NCI-H2227 (cell line): ENCODE measurements around the gene SPOCK1.

Experiments used
- DNase-seq: peaks from one replicate; lab custom pipeline; 2025; ENCODE audit not compliant: unreplicated experiment; lab: John Stamatoyannopoulos, UW

The SPOCK1 gene

DNA sequence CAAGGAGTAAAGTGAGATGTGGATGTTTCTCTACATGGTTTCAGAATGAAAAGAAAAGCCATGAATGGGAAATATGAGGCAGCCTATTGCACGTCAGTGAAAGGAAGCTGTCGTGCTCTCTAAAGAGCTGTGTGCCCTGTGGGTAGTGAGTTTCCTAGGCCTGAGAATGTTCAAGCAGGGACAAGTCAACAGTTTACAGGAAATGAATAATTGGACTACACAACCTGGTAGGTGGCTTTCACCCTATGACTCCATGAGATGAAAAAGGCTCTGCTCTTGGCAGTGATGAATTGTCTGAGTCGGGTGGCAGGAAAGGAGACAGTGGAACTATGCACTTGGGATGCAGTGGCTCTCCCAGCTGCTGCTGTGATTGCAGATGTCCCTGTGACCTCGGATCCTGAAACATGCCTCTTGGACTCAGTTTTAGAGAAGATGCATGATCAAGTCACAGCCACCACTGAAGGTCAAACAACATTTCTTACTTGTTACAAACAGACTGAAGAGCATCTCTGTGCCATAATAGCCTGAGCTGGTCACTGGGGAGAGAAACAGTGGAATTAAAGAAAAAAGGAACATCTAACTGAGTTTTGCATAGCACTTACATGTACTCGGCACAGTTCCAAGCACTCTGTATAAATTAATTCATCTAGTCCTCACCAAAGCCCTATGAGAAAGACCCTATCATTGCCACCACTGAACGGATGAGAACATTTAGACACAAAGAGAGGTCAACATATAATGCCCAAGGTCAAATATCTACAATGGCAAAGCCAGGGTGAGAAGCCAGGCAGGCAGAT lies 293.7 kb downstream of the SPOCK1 start:
- peak; percentile 20 for DNase-seq

DNA sequence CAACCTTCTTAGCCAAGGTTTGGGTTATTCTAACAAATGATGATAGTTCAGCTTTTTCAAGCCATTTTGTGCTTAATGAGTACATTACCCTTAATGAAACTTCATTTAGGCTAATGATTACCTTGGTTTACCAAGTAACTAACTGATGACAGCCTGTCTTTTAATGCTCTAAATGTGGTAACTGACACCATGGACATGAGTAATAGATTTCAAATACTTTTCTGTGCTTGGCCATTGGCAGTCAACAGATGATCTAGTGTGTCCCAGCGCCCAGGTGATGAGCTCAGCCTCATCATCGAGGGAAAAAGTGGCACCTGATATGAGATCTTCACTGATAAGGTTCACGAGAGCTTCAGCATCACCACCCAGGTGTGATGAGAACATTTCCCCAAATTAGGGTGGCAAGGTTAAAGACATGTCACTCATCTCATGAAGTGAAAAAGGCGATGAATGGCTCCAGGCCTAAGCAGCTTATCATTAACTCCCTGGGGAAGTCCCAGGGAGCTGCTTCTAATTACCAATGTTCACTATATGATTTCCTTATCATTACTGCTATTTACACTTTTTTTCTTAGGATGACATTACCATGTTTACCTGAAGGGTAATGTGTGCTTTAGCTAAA lies 296.0 kb downstream of the SPOCK1 start:
- no peak for DNase-seq

DNA sequence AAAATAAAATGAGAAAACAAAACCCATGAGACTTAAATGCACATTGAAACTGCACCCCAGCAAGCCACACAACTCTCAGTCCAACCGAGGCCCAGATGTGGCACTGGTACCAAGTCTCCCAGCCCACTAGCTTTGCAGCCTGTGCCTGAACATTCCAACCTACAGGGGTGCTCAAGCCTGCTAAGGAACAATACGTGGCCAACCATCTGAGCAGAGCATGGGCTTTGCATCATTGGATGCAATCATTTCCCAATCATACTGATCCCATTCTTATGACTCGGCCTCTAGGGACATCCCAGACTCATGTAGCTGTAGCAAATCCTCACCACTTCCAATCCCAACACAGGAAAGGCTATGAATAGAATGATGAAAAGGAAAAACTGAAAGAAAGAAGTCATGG lies 297.2 kb downstream of the SPOCK1 start:
- no peak for DNase-seq

DNA sequence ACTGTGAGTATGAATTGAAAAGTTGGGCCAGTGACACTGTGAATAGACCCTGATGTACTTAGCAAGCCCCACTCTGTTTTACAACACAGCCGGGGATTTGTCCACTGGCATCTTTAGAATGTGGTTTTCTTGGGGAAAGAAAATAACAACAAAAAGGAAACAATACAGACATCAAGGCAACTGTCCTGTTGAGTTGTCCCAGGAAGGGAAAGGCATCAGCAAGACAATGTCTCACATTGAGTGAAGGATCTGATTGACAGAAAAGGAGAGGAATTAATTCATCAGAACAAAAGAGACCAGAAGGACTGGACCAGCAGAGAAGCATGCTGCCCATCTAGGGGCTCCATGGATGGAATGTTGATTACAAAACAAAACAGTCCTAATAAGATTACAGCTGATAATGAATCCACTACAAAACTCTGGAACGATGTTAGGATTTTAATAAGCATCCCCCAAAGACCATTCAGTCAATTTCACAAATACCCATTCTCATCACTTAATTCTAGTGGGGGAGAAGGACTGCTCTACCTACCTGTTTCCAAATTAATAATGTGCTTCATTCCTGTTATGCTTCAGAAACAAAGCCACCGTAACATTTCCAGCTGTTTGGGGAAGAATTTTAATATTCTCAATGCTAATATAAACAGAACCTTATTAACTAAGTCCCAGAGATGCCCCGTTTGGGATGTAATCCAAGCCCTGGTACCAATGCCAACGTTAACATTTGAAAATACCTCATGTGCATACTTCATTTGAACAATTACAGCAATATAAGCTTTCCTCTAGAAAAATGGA lies 298.0 kb downstream of the SPOCK1 start:
- DNase-seq, result no peak

DNA sequence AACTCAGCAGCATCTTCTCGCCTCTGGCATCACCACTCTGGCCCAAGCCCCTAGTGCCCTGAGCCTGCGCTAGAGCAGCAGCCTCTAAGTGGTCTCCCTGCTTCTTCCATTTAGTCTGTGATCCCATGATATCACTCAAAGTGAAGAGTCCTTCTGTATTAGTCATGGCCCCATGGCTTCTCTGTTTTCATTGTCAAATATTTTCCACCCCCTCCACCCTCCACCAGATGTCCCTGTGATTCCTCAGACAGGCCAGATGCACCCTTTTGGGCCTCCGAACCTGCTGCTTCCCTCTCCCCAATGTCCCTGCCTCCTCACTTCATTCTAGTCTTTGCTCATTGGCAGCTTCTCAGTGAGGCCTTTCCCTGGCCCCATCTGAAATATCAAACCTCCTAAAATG lies 299.2 kb downstream of the SPOCK1 start:
- no peak for DNase-seq

DNA sequence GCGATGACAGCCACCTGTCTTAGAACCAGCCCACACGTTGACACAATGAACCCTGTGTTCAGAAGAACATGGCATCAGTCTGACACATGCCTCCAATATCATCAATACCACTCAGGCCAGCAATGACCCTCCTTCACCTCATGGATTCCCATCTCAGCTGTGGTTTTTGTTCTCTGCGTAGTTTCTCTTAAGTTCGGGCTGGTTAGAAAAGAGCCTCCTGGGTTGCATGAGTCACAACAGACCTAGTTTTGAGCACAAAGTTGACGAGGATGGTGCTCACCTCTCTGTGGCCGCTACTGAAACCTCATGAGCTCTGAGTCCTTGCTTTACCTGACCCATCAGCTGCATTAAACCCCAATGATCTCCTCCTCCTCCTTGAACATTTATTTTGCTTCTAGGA lies 299.9 kb downstream of the SPOCK1 start:
- DNase-seq, result no peak

DNA sequence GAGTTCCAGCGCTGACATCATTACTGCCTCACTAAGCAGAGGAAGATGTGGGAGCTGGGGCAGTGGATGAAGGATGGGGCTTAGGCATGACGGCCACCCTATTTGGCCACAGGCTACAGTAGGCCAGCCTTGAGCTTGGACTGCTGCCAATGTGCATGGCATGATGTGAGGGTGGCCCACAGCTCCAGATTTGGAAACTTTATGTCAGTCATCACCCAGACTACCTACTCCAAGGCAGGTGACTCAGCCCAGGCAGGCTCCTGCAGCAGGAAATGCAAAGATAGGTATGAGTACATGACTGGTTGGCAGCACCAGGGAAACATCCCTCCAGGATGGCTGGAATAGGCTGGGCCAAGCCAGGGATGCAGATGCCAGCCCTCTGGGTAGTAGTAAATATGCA lies 303.6 kb downstream of the SPOCK1 start:
- no peak for DNase-seq

DNA sequence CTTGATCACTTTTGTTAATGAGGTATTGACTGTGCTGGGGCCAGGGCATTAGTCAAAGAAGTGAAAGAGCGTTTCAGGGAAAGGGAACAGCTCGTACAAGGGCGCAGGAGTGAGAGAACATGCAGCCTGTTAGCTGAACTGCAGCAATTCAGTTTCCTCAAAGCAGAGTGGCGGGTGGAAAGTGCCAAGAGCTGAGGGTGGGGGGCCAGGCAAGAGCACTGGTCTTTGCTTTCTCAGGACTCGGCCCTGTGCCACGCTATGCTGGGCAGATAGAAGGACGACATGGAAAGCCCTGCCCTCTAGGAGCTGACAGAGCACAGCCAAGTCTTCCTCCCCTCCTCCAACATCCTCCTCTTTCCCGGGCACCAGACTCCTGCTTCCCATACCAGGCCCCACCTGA lies 304.8 kb downstream of the SPOCK1 start:
- DNase-seq, result no peak

DNA sequence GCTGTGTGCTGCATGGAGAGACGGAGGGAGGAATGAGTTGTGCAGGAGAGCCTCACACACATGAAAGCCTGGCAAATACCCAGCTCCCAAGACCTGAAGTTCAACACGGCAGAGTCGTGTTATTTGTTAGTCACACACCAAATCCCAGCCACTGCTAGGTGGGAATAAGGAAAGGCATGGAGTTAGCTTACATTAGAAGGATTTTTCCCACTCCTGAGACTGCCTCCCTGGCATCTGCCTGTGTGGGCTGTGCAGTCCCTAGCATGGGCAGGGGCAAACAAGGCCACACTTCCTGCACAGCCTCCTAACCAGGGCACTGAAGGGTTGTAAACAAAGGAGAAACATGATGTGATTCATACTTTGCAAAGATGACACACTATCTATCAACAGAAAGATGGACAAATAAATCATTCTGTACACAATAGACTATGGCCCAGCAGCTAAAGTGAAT lies 306.8 kb downstream of the SPOCK1 start:
- DNase-seq, result no peak

DNA sequence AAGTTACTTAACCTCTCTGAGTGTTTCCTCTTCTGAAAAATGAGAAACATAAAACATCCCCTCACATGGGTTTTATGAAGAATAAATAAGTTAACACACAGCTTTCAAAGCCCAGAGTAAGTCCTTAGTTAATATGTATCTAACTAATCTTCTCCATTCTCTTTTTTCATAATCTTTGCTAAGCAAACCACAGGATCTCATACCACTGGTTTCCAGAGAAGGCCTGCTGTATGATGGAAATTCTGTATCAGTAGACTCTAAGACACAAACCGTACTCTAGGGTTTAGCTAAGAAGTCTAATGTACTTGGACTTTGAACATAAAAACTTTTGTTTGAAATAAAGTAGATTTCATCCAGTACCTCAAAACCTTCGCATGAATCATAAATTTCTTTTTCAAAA lies 307.9 kb downstream of the SPOCK1 start:
- no peak for DNase-seq

DNA sequence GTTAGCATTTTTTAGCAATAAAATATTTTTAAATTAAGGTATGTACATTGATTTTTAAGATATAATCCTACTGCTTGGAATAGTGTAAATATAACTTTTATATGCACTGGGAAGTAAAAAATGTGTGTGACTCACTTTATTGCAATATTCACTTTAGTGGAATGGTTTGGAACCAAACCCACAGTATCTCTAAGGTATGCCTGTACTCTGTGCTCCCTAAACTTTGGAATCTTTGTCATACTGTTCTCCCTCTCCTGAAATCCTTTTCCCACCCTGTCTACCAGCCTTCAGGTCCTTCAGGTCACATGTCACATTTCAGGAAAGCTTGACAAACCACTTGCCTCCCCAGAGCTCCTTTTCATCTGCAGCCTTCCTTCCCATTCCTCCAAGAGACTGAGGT lies 308.7 kb downstream of the SPOCK1 start:
- DNase-seq, result no peak

DNA sequence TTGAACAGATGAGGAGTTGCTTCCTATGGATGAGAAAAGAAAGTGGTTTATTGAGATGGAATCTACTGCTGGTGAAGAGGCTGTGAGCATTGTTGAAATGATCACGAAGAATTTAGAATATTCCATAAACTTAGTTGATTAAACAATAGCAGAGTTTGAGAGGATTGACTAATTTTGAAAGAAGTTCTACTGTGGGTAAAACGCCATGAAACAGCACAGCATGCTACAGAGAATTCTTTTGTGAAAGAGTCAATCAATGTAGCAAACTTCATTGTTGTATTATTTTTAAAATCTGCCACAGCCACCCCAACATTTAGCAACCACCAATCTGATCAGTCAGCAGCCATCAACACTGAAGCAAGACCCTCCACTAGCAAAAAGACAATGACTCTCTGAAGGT lies 309.1 kb downstream of the SPOCK1 start:
- DNase-seq, result no peak

DNA sequence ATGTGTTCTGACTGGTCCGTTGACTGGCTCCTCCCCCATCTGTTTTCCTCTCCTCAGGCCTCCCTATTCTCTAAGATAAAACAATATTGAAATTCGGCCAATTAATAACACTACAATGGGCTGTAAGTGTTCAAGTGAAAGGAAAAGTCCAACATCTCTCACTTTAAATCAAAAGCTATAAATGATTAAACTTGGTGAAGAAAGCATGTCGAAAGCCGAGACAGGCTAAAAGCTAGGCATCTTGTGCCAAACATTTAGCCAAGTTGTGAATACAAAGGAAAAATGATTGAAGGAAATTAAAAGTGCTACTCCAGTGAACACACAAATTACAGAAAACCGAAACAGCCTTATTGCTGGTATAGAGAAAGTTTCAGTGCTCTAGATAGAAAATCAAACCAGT lies 310.6 kb downstream of the SPOCK1 start:
- no peak for DNase-seq

DNA sequence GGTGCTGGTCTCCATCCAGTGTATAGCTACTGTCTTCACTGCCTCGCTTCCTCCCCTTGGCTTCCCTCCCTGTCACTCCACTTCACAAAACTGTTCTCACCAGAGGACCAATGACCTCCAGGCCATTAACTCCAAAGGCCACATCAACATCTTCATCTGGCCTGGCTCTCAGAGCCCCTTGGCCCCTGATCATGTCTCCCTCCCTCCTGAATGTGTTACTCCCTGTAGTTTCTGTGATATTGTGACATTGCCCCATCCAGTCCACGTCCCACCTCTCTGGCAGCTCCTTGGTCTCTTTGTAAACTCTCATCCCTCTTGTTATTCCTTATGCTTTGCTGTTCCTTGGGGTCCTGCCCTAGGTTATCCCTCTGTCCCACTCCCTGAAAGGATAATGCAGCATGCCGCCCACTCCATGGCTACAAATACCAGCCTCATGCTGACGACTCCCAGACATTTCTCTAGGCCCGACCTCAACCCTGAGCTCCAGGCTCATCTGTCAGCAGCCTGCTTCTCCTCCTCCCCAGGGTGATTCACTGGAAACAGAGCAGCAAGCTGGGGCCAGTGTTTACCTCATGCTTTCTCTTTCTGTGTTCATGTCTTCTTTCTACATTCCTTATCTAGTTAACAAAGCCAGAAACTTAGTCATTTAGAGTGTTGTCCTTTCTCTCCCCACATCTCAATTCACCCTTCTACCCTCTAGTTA lies 312.2 kb downstream of the SPOCK1 start:
- no peak for DNase-seq

DNA sequence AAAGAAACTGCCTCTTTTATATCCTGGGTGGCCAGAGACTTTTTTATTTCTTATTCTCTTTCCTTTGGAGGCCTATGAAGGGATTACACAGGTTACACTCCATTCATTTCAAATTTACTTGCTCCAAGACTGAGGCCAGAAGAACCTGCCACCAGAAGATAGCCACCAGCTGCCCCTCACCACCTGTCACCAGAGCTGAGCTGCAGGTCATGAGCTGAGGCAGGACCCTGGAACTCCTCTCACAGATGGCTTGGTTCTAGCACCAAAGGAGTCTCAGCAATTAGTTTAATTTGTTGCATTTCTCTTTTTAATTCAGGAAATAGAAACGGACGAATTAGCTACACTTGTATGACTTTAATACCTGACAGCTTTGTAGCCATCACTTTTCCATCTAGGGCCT lies 313.9 kb downstream of the SPOCK1 start:
- DNase-seq, result no peak

DNA sequence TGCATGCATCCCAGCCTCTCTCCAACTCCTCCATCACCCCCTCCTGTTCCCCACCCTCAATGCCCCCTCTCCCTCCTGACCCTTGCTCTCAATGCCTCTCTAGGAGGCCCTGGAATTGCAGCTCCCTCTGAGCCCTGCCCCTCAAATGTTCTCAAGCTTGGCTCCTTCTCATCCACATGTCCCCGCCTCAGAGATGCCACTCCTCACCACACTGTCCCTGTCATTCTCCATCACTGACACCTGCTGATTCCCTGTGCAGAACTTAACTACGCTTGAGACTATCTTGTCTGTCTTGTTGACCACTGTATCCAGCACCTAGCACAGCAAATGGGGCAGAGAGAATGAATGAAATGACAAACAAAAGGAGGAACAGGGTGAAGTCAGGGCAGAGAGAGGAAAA lies 314.4 kb downstream of the SPOCK1 start:
- no peak for DNase-seq

DNA sequence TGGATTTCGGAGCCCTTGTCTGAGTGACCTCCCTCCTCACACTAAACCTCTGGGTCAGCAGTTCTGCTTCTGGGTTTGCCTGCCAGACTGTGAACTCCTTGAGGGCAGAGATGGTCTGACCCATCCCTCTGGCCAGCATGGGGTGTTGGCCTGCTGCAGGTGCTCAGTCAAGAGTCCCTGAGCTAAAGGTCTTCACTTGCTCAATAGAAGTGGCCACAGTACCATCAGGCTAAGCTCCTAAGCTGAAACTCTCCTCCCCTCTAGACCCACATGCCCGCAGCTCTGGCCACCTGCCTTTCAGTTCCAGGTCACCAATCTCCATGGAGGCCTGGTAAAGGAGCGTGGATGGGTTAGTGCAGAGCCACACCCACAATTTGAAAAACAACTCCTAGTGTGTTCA lies 316.6 kb downstream of the SPOCK1 start:
- no peak for DNase-seq

DNA sequence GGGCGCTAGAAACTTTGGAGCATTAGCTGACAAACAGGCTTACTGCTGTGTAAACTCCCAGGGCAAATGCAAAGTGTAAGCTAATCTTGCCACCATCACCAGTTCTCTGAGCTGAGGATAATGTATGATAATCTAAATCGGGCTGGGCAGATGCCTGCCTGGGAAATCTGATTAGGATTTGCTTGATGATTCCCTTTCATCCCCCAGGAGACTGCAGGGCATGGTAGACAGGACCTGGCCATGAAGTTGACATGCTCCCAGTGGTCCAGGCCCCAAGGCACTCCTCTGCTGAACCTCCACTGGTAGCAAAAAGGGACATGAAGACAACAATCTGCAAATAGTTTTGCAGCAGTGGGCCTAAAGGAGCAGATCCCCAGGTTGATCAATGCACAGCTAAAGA lies 317.5 kb downstream of the SPOCK1 start:
- no peak for DNase-seq

DNA sequence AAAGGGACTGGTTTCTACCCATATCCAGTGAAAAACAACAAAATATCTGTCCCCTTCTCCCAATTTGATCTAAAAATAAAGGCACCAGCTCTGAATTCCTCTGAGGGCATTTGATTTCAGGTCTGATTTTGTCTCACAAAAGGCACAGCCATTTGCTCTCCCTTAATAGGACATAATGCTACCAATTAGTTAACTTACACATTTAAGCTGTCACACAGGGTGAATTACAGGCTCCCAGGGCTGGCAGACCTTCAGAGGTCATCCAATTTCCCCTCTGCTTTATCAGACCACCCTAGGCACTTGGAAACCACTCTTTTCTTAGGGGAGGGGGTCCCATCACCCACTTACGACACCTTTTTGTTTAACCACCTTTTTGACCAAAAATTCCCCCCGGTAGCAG lies 319.9 kb downstream of the SPOCK1 start:
- DNase-seq, result peak; percentile 65

DNA sequence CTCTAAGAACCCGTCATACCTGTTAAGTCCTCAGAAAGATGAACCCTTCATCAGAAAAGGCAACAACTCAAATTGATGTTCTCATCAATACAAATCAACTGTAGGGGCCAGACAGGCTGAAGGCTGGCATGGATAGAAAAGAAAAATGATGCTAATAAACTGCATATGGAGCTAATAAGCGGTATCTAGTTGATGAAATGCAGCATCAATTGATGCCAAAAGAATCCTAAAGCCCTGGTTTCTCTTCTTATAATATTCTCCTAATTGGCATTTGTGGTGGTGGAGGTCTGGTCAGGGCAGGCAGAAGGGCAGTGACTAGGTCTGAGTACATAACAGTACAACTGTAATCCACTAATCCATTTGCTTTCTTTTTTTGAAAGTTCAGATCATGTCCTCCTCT lies 322.5 kb downstream of the SPOCK1 start:
- DNase-seq, result no peak

DNA sequence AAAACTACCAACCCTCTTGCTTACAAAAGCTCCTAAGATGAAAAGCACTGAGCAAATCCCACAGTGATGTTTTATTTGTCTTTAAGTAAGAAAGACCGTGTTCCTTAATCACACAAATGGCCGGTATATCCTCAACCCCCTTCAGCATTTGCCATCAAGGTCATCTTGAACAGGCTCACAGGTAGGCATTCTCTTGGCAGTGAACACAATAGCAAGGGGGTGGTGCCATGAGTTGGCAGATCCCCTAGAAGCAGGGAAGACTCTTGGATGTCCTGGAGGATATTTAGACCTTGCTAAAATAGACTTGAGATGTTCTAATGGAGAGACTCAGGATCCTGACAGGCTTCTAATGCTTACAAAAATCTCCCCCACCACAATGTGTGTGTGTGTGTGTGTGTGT lies 323.0 kb downstream of the SPOCK1 start:
- DNase-seq, result no peak
